SK-N-SH treated with all-trans-retinoic acid at 6 μM for 48 hours (cell line): ENCODE data around the gene BCHE.

Experiments used
- ATAC-seq: fragments of 200-7000 bp; cut with Tn5 transposase; 3 replicates; pipeline ENCODE4 v1.9.1; 2020; ENCODE audit warnings: mild to moderate bottlenecking, moderate library complexity
- ARNTL ChIP-seq: fragments of 450-650 bp; formaldehyde crosslinking; IDR thresholded peaks from 2 replicates; pipeline ENCODE4 v1.5.0; 2020; ENCODE audit warnings: low read depth, mild to moderate bottlenecking, moderate library complexity, borderline replicate concordance
- BACH2 ChIP-seq: fragments of 250-450 bp; sonication (Bioruptor Pico); IDR thresholded peaks from 2 replicates; pipeline ENCODE4 v1.9.0; 2021; ENCODE audit warnings: mild to moderate bottlenecking, borderline replicate concordance
- CREB5 ChIP-seq: fragments of 250-450 bp; sonication (Bioruptor Pico); IDR thresholded peaks from 2 replicates; pipeline ENCODE4 v1.5.1; 2020; ENCODE audit warnings: low read depth, mild to moderate bottlenecking, moderate library complexity
- CSDC2 ChIP-seq: fragments of 250-450 bp; sonication (Bioruptor Pico); IDR thresholded peaks from 2 replicates; pipeline ENCODE4 v1.5.0; 2020; ENCODE audit warnings: mild to moderate bottlenecking, moderate library complexity
- CSRNP3 ChIP-seq: fragments of 250-450 bp; sonication (Bioruptor Pico); IDR thresholded peaks from 2 replicates; pipeline ENCODE4 v1.5.1; 2021; ENCODE audit warnings: mild to moderate bottlenecking, moderate library complexity
- ESRRG ChIP-seq: fragments of 250-450 bp; sonication (Bioruptor Pico); IDR thresholded peaks from 2 replicates; pipeline ENCODE4 v1.6.1; 2021; ENCODE audit warnings: mild to moderate bottlenecking
- GLIS3 ChIP-seq: fragments of 250-450 bp; sonication (Bioruptor Pico); IDR thresholded peaks from 2 replicates; pipeline ENCODE4 v1.5.0; 2020; ENCODE audit warnings: mild to moderate bottlenecking, moderate library complexity
- ISL1 ChIP-seq: fragments of 250-450 bp; sonication (Bioruptor Pico); IDR thresholded peaks from 2 replicates; pipeline ENCODE4 v2.1.2; 2022; ENCODE audit warnings: mild to moderate bottlenecking, moderate library complexity
- OSR1 ChIP-seq: fragments of 250-450 bp; sonication (Bioruptor Pico); IDR thresholded peaks from 2 replicates; pipeline ENCODE4 v1.8.0; 2022; ENCODE audit warnings: moderate library complexity, mild to moderate bottlenecking, inconsistent platforms
- POU6F1 ChIP-seq: fragments of 250-450 bp; sonication (Bioruptor Pico); IDR thresholded peaks from 2 replicates; pipeline ENCODE4 v1.8.0; 2021; ENCODE audit warnings: low read depth, mild to moderate bottlenecking, moderate library complexity, borderline replicate concordance
- PPARA ChIP-seq: fragments of 250-450 bp; sonication (Bioruptor Pico); IDR thresholded peaks from 2 replicates; pipeline ENCODE4 v1.5.0; 2020; ENCODE audit warnings: mild to moderate bottlenecking, borderline replicate concordance
- RARB ChIP-seq: fragments of 250-450 bp; sonication (Bioruptor Pico); IDR thresholded peaks from 2 replicates; pipeline ENCODE4 v1.8.0; 2021; ENCODE audit warnings: mild to moderate bottlenecking, moderate library complexity
- SNAI2 ChIP-seq: fragments of 250-450 bp; sonication (Bioruptor Pico); IDR thresholded peaks from 2 replicates; pipeline ENCODE4 v1.5.0; 2020; ENCODE audit warnings: mild to moderate bottlenecking, moderate library complexity
- TSHZ2 ChIP-seq: fragments of 250-450 bp; sonication (Bioruptor Pico); IDR thresholded peaks from 2 replicates; pipeline ENCODE4 v1.5.0; 2020; ENCODE audit warnings: mild to moderate bottlenecking, moderate library complexity
- ZC3H10 ChIP-seq: fragments of 250-450 bp; sonication (Bioruptor Pico); IDR thresholded peaks from 2 replicates; pipeline ENCODE4 v1.5.1; 2021; ENCODE audit warnings: mild to moderate bottlenecking, moderate library complexity
- ZFP3 ChIP-seq: fragments of 250-450 bp; sonication (Bioruptor Pico); IDR thresholded peaks from 2 replicates; pipeline ENCODE4 v1.5.0; 2020; ENCODE audit warnings: mild to moderate bottlenecking, moderate library complexity
- ZFP30 ChIP-seq: fragments of 450-650 bp; formaldehyde crosslinking; IDR thresholded peaks from 2 replicates; pipeline ENCODE4 v1.5.0; 2022; ENCODE audit warnings: mild to moderate bottlenecking, moderate library complexity
- ZNF565 ChIP-seq: fragments of 450-650 bp; formaldehyde crosslinking; conservative IDR thresholded peaks from 2 replicates; pipeline ENCODE4 v1.5.0; 2020; ENCODE audit warnings: low read depth, mild to moderate bottlenecking, moderate library complexity
- ZNF70 ChIP-seq: fragments of 450-650 bp; formaldehyde crosslinking; IDR thresholded peaks from 2 replicates; pipeline ENCODE4 v1.5.0; 2020; ENCODE audit warnings: mild to moderate bottlenecking, moderate library complexity
- ZNF8 ChIP-seq: fragments of 450-650 bp; formaldehyde crosslinking; IDR thresholded peaks from 2 replicates; pipeline ENCODE4 v1.5.0; 2020; ENCODE audit warnings: mild to moderate bottlenecking, moderate library complexity

The BCHE gene

GRCh38 chr3:165784337-165784736 lies 52.9 kb downstream of the BCHE start:
- TF ChIP-seq TSHZ2 (CRISPR knock-in tag) (no peak), SNAI2 (CRISPR knock-in tag) (no peak), RARB (CRISPR knock-in tag) (no peak), ESRRG (CRISPR knock-in tag) (no peak)
- TF ChIP-seq, all 23 proteins: peak for 0
- ATAC-seq: no peak

GRCh38 chr3:165783383-165783782 lies 53.8 kb downstream of the BCHE start:
- TF ChIP-seq OSR1 (no peak), SNAI2 (CRISPR knock-in tag) (no peak), ZNF565 (no peak), CSRNP3 (CRISPR knock-in tag) (no peak), GLIS3 (no peak), POU6F1 (CRISPR knock-in tag) (no peak), ZC3H10 (CRISPR knock-in tag) (no peak), PPARA (no peak), TSHZ2 (CRISPR knock-in tag) (no peak), ARNTL (CRISPR knock-in tag) (no peak), ISL1 (CRISPR knock-in tag) (no peak), RARB (CRISPR knock-in tag) (no peak), ZNF8 (no peak), ZFP30 (no peak), ESRRG (CRISPR knock-in tag) (no peak)
- no peak for ATAC-seq

GRCh38 chr3:165778891-165779290 lies 58.3 kb downstream of the BCHE start:
- no peak for ATAC-seq
- TF ChIP-seq RARB (CRISPR knock-in tag) (no peak), OSR1 (no peak), CSDC2 (CRISPR knock-in tag) (no peak), ISL1 (CRISPR knock-in tag) (no peak), ZC3H10 (CRISPR knock-in tag) (no peak), ARNTL (CRISPR knock-in tag) (no peak), ZNF8 (no peak), ZNF70 (CRISPR knock-in tag) (no peak), CREB5 (CRISPR knock-in tag) (no peak), POU6F1 (CRISPR knock-in tag) (no peak), PPARA (no peak), BACH2 (no peak), ZFP3 (CRISPR knock-in tag) (no peak), ZFP30 (no peak)
